SK-N-SH (cell line): ENCODE measurements around the gene KRTAP5-8. TPM values are rescaled to one million over a fixed set of nuclear protein-coding genes. Genes with fewer than 3 reads are reported as not detected.
"Not testable (repeated sequence)": the region's sequence is repeated elsewhere in the genome, so short reads cannot be mapped to it uniquely, and the experiment has no call there.

ENCODE experiments used
- CTCF ChIA-PET: fragments of 300-600, 350-600 bp; formaldehyde crosslinking; extraction: SDS; loops from one replicate; lab custom pipeline; 2021; lab: Yijun Ruan, JAX
- POLR2A ChIA-PET: fragments of 350-600 bp; sonication (Branson Sonifier 250); formaldehyde crosslinking; extraction: SDS; loops from one replicate; lab custom pipeline; 2020; ENCODE audit warnings: antibody characterized with exemption, inconsistent platforms; lab: Yijun Ruan, JAX
- DNase-seq: peaks from one replicate; pipeline ENCODE4 v3.0.0; 2012
- H2AFZ ChIP-seq: fragments of 200-600 bp; sonication (generic); 2 replicates; pipeline ENCODE4 v1.8.1; 2016; ENCODE audit warnings: antibody characterized with exemption, mild to moderate bottlenecking, low read depth
- H3F3A ChIP-seq: fragments of 200-600 bp; sonication (generic); replicated peaks from 2 replicates; pipeline ENCODE3; 2016; ENCODE audit warnings: antibody characterized with exemption, mild to moderate bottlenecking; ENCODE audit not compliant: insufficient read depth
- H3K27ac ChIP-seq, 2 experiments: fragments of 200-500 bp in 1 of 2; fragments of 200-600 bp in 1 of 2; sonication (Bioruptor generic) in 1 of 2; sonication (generic), shearing (Covaris generic) in 1 of 2; 2 replicates each; pipeline versions ENCODE4 v1.5.1 to v1.6.1; 2014 to 2016; ENCODE audit warnings: low read depth in 2 of 2, inconsistent platforms in 1 of 2, low read length in 1 of 2, mild to moderate bottlenecking in 1 of 2, mixed read lengths in 1 of 2
- H3K27me3 ChIP-seq: fragments of 200-600 bp; sonication (generic), shearing (Covaris generic); 2 replicates; pipeline ENCODE4 v1.6.1; 2016; ENCODE audit warnings: mixed run types; ENCODE audit not compliant: insufficient read depth
- H3K36me3 ChIP-seq, 2 experiments: fragments of 200-500 bp in 1 of 2; fragments of 200-600 bp in 1 of 2; sonication (Bioruptor generic) in 1 of 2; sonication (generic) in 1 of 2; replicated peaks in 1 of 2; 2 replicates each; pipeline versions ENCODE3 to v1.5.1; 2014 to 2016; ENCODE audit warnings: low read length in 1 of 2, mild to moderate bottlenecking in 1 of 2; ENCODE audit not compliant: insufficient read depth in 2 of 2, control insufficient read depth in 1 of 2
- H3K4me1 ChIP-seq, 2 experiments: fragments of 200-500 bp in 1 of 2; fragments of 200-600 bp in 1 of 2; sonication (Bioruptor generic) in 1 of 2; sonication (generic), shearing (Covaris generic) in 1 of 2; 2 replicates each; pipeline versions ENCODE4 v1.5.1 to v1.6.1; 2014 to 2016; ENCODE audit warnings: low read depth in 1 of 2, low read length in 1 of 2, mixed run types in 1 of 2; ENCODE audit not compliant: insufficient read depth in 2 of 2, control insufficient read depth in 1 of 2
- H3K4me2 ChIP-seq: fragments of 200-600 bp; sonication (generic), shearing (Covaris generic); 2 replicates; pipeline ENCODE4 v1.6.1; 2017; ENCODE audit warnings: mixed run types
- H3K4me3 ChIP-seq, 2 experiments: fragments of 200-500 bp in 1 of 2; fragments of 200-600 bp in 1 of 2; sonication (Bioruptor generic) in 1 of 2; sonication (generic), shearing (Covaris generic) in 1 of 2; 2 replicates each; pipeline versions ENCODE4 v1.5.1 to v1.8.1; 2014 to 2016; ENCODE audit warnings: low read depth in 2 of 2, inconsistent platforms in 1 of 2, low read length in 1 of 2, mild to moderate bottlenecking in 1 of 2, mixed read lengths in 1 of 2, moderate library complexity in 1 of 2
- H3K79me2 ChIP-seq: fragments of 200-600 bp; sonication (generic); 2 replicates; pipeline ENCODE4 v1.8.1; 2017; ENCODE audit warnings: mild to moderate bottlenecking; ENCODE audit not compliant: insufficient read depth
- H3K9ac ChIP-seq: fragments of 200-600 bp; sonication (generic); 2 replicates; pipeline ENCODE4 v1.6.1; 2017; ENCODE audit warnings: mixed run types
- H3K9me2 ChIP-seq: fragments of 200-600 bp; sonication (generic); 2 replicates; pipeline ENCODE4 v1.6.1; 2017; ENCODE audit warnings: mixed run types
- H3K9me3 ChIP-seq: fragments of 200-600 bp; sonication (generic); 2 replicates; pipeline ENCODE4 v1.6.1; 2017; ENCODE audit warnings: mixed run types, mild to moderate bottlenecking, moderate library complexity
- H4K20me1 ChIP-seq: fragments of 200-600 bp; sonication (generic); 2 replicates; pipeline ENCODE4 v1.6.1; 2017; ENCODE audit warnings: mild to moderate bottlenecking, mixed run types; ENCODE audit not compliant: insufficient read depth
- CHD2 ChIP-seq: fragments of 150-350 bp; IDR thresholded peaks from 2 replicates; pipeline ENCODE4 v1.6.1; 2018; ENCODE audit warnings: low read length; ENCODE audit not compliant: partially characterized antibody
- ELF1 ChIP-seq: IDR thresholded peaks from 2 replicates; pipeline ENCODE4 v1.4.0; 2012
- EZH2phosphoT487 ChIP-seq: fragments of 200-600 bp; sonication (generic); IDR thresholded peaks from 2 replicates; pipeline ENCODE4 v1.6.1; 2017; ENCODE audit warnings: low read depth, mixed run types, mild to moderate bottlenecking, antibody characterized with exemption, moderate library complexity, borderline replicate concordance
- FOSL2 ChIP-seq: IDR thresholded peaks from 2 replicates; pipeline ENCODE4 v1.4.0; 2012; ENCODE audit warnings: low read depth, mild to moderate bottlenecking, moderate library complexity, borderline replicate concordance
- FOXM1 ChIP-seq: IDR thresholded peaks from 2 replicates; pipeline ENCODE4 v1.4.0; 2012; ENCODE audit warnings: low read depth, mild to moderate bottlenecking
- GATA2 ChIP-seq: sonication (generic); formaldehyde crosslinking; IDR thresholded peaks from 2 replicates; pipeline ENCODE4 v1.5.0; 2020; ENCODE audit warnings: mild to moderate bottlenecking, missing genetic modification reagents
- IRF3 ChIP-seq: fragments of 150-350 bp; IDR thresholded peaks from 2 replicates; pipeline ENCODE4 v1.6.1; 2016; ENCODE audit warnings: mild to moderate bottlenecking, low read depth, low read length
- JUND ChIP-seq: IDR thresholded peaks from 2 replicates; pipeline ENCODE4 v1.4.0; 2012
- MEF2A ChIP-seq: IDR thresholded peaks from 2 replicates; pipeline ENCODE4 v1.4.0; 2012; ENCODE audit warnings: low read depth, borderline replicate concordance
- NRF1 ChIP-seq: IDR thresholded peaks from 2 replicates; pipeline ENCODE4 v1.6.1; 2012; ENCODE audit warnings: low read depth, mild to moderate bottlenecking, low read length
- PBX3 ChIP-seq: IDR thresholded peaks from 2 replicates; pipeline ENCODE4; 2012
- SMC3 ChIP-seq: IDR thresholded peaks from 2 replicates; pipeline ENCODE4 v1.6.1; 2012; ENCODE audit warnings: low read depth, low read length, improper control_type of control experiment
- TAF1 ChIP-seq: IDR thresholded peaks from 2 replicates; pipeline ENCODE4 v1.6.1; 2012; ENCODE audit warnings: low read depth, mild to moderate bottlenecking, low read length, moderate library complexity, borderline replicate concordance
- TEAD4 ChIP-seq: IDR thresholded peaks from 2 replicates; pipeline ENCODE4 v1.4.0; 2012; ENCODE audit warnings: mild to moderate bottlenecking, borderline replicate concordance; ENCODE audit not compliant: insufficient read depth
- YY1 ChIP-seq: IDR thresholded peaks from 2 replicates; pipeline ENCODE4 v1.4.0; 2012; ENCODE audit warnings: low read depth, mild to moderate bottlenecking
- ZBTB33 ChIP-seq: IDR thresholded peaks from 2 replicates; pipeline ENCODE4 v1.4.0; 2012; ENCODE audit warnings: low read depth, borderline replicate concordance
- WGBS: methylation state at CpG from one replicate; pipeline ENCODE4 v1.1.6; 2017; ENCODE audit warnings: low lambda C conversion rate; 5-methylcytosine and 5-hydroxymethylcytosine counted together
- polyA plus RNA-seq, 3 experiments: library from polyadenylated mRNA; depleted of rRNA; stranded (reverse); fragments of >200 nt; gene quantifications; 2 replicates each; pipeline ENCODE4 v1.2.3, GENCODE V29; 2012

Gene KRTAP5-8
- polyA plus RNA-seq, 1 of the 3 experiments (the other 2 are of a cell fraction), result not detected

- TF ChIP-seq MEF2A (no peak), IRF3 (no peak), CHD2 (no peak), GATA2 (no peak), PBX3 (no peak)
These were observed 44.0 kb downstream of the KRTAP5-8 start (continued) for GRCh38 chr11:71581826-71582225.

GRCh38 chr11:71582309-71582895, 44.6 kb downstream of the KRTAP5-8 start, which contains the start of gene KRTAP5-11:
TSS of gene KRTAP5-11 (minus strand) at chr11:71582875. CDS start at chr11:71582837, 38 bp downstream.
- Histone ChIP-seq H3K9me3 (no peaks in the 10 kb centered on the region), H3F3A (no peaks in the 10 kb centered on the region), H3K79me2 (no peaks in the 10 kb centered on the region), H3K4me1 (peaks cover 0 to 5% of the 10 kb centered on the region in 2 experiments; a peak in 1 of 4 replicates), H2AFZ (no peak within 1 kb of the TSS), H3K9me2 (no peaks in the 10 kb centered on the region), H3K27ac (no peak within 1 kb of the TSS), H3K9ac (no peak within 1 kb of the TSS), H3K4me2 (no peak within 1 kb of the TSS), H3K4me3 (no peak within 1 kb of the TSS), H3K36me3 (no peaks in the 10 kb centered on the region), H4K20me1 (no peaks in the 10 kb centered on the region), H3K27me3 (no peaks in the 10 kb centered on the region)
- no peak for DNase-seq
- 33% methylated on average over 2 of the region's 3 CpGs for WGBS
- TF ChIP-seq TEAD4, result no peak
- TF ChIP-seq EZH2phosphoT487, result no peak
- TF ChIP-seq ZBTB33, result no peak
- TF ChIP-seq JUND, result no peak
- TF ChIP-seq NRF1, result no peak
- TF ChIP-seq FOXM1, result no peak
- TF ChIP-seq TAF1, result no peak
- no peak for TF ChIP-seq IRF3
- no peak for TF ChIP-seq GATA2
- no peak for TF ChIP-seq YY1
- no peak for TF ChIP-seq CHD2
- TF ChIP-seq FOSL2, result no peak
- TF ChIP-seq ELF1, result no peak
- no peak for TF ChIP-seq SMC3
- POLR2A ChIA-PET, result no interaction called here
- CTCF ChIA-PET, result interaction anchor here (1.5 kb wide), 1 partner anchor 9 kb away, joined by 7 read pairs; no protein-coding TSS in a partner anchor

- H3K4me2 ChIP-seq, H3K36me3 ChIP-seq, H4K20me1 ChIP-seq, H3K27me3 ChIP-seq, H2AFZ ChIP-seq, POLR2A ChIA-PET, H3K9ac ChIP-seq, H3K9me2 ChIP-seq, H3K4me1 ChIP-seq, H3K79me2 ChIP-seq, H3K9me3 ChIP-seq, H3F3A ChIP-seq, DNase-seq, H3K4me3 ChIP-seq, H3K27ac ChIP-seq: not testable (repeated sequence)
- WGBS, result 63% methylated on average over 2 of the region's 2 CpGs
- CTCF ChIA-PET, result interaction anchor here (1.5 kb wide), 1 partner anchor 10 kb away, joined by 7 read pairs; no protein-coding TSS in a partner anchor
These were observed 45.1 kb downstream of the KRTAP5-8 start for GRCh38 chr11:71582969-71583368.

GRCh38 chr11:71585673-71586072, 47.8 kb downstream of the KRTAP5-8 start:
- CTCF ChIA-PET, H3K79me2 ChIP-seq, H3K4me1 ChIP-seq, H3K27ac ChIP-seq, POLR2A ChIA-PET, H2AFZ ChIP-seq, H3K9ac ChIP-seq, H3K4me2 ChIP-seq, H3F3A ChIP-seq, H3K9me2 ChIP-seq, H3K4me3 ChIP-seq, DNase-seq, H3K36me3 ChIP-seq, H4K20me1 ChIP-seq, H3K9me3 ChIP-seq, H3K27me3 ChIP-seq: not testable (repeated sequence)
- 37% methylated on average over 5 of the region's 5 CpGs for WGBS
